Fibroblast of lung (primary cell): ENCODE data around the gene PIGH. TPM values are rescaled to one million over a fixed set of nuclear protein-coding genes. Genes with fewer than 3 reads are reported as not detected.

Experiments
- DNase-seq, 2 donors: peaks; one replicate each; pipeline versions ENCODE4 v3.0.0 to v3.0.0-alpha.2; 2010; ENCODE audit warnings: low read depth in 2 of 2
- H2AFZ ChIP-seq: 2 replicates; pipeline ENCODE4 v1.5.1; 2012; ENCODE audit warnings: low read length, control low read depth, inconsistent platforms
- H3K27ac ChIP-seq: 2 replicates; pipeline ENCODE4 v1.5.1; 2011; ENCODE audit warnings: low read length, control low read depth; ENCODE audit not compliant: insufficient read depth
- H3K27me3 ChIP-seq: 2 replicates; pipeline ENCODE4 v1.5.1; 2011; ENCODE audit warnings: mild to moderate bottlenecking, low read length; ENCODE audit not compliant: control insufficient read depth, insufficient read depth
- H3K36me3 ChIP-seq: 2 replicates; pipeline ENCODE4 v1.5.1; 2011; ENCODE audit warnings: low read length; ENCODE audit not compliant: control insufficient read depth, insufficient read depth
- H3K4me1 ChIP-seq: 2 replicates; pipeline ENCODE4 v1.5.1; 2011; ENCODE audit warnings: low read length; ENCODE audit not compliant: control insufficient read depth, insufficient read depth; ENCODE audit errors: extremely low read depth
- H3K4me2 ChIP-seq: 2 replicates; pipeline ENCODE4 v1.5.1; 2011; ENCODE audit warnings: low read length, control low read depth; ENCODE audit not compliant: insufficient read depth; ENCODE audit errors: extremely low read depth
- H3K4me3 ChIP-seq, 4 experiments: fragments of 200-600 bp in 1 of 4; sonication (generic) in 1 of 4; replicated peaks in 1 of 4; 2 replicates each; pipeline ENCODE4 v1.5.1; 2011 to 2016; ENCODE audit warnings: low read length in 4 of 4, low read depth in 3 of 4, mild to moderate bottlenecking in 3 of 4, control low read depth in 2 of 4, inconsistent platforms in 1 of 4, mixed read lengths in 1 of 4; ENCODE audit not compliant: insufficient read depth in 1 of 4; ENCODE audit errors: control extremely low read depth in 1 of 4
- H3K79me2 ChIP-seq: 2 replicates; pipeline ENCODE4 v1.5.1; 2012; ENCODE audit warnings: mild to moderate bottlenecking, low read length, inconsistent platforms; ENCODE audit not compliant: control insufficient read depth, insufficient read depth
- H3K9ac ChIP-seq: 2 replicates; pipeline ENCODE4 v1.5.1; 2011; ENCODE audit warnings: mild to moderate bottlenecking, low read length, control low read depth; ENCODE audit not compliant: insufficient read depth
- H3K9me3 ChIP-seq: 2 replicates; pipeline ENCODE4 v1.5.1; 2012; ENCODE audit warnings: low read depth, low read length; ENCODE audit not compliant: control insufficient read depth, insufficient read depth
- H4K20me1 ChIP-seq: 2 replicates; pipeline ENCODE4 v1.5.1; 2011; ENCODE audit warnings: low read length; ENCODE audit not compliant: control insufficient read depth, insufficient read depth; ENCODE audit errors: extremely low read depth
- EZH2 ChIP-seq: IDR thresholded peaks from 2 replicates; pipeline ENCODE4 v1.5.1; 2012; ENCODE audit warnings: low read length, control low read depth, mild to moderate bottlenecking; ENCODE audit errors: missing control alignments
- polyA plus RNA-seq, 2 donors: library from polyadenylated mRNA; depleted of rRNA in 1 of 2; stranded (reverse) in 1 of 2; unstranded in 1 of 2; fragments of >200 nt; gene quantifications; 2 replicates each; pipeline ENCODE4 v1.2.1, GENCODE V29; 2011 to 2012; ENCODE audit warnings: missing spikeins in 1 of 2
- total RNA-seq: library from RNA; depleted of rRNA; stranded (reverse); fragments of >200 nt; gene quantifications from 2 replicates; pipeline ENCODE4 v1.2.1, GENCODE V29; 2014
- TF ChIP-seq, protein P1 (sequence below), 2 donors: IDR thresholded peaks in 1 of 2; conservative IDR thresholded peaks in 1 of 2; 1 replicate in 1 of 2; 2 replicates in 1 of 2; pipeline ENCODE4 v1.5.1; 2011 to 2012; ENCODE audit warnings: low read length in 2 of 2, control low read depth in 1 of 2, inconsistent platforms in 1 of 2, low read depth in 1 of 2, mild to moderate bottlenecking in 1 of 2

The PIGH gene
- total and polyA plus RNA-seq, 2 donors (not counting 1 experiment from before 2014, with no cell fraction given), result 12.7 to 15.6 TPM

DNA sequence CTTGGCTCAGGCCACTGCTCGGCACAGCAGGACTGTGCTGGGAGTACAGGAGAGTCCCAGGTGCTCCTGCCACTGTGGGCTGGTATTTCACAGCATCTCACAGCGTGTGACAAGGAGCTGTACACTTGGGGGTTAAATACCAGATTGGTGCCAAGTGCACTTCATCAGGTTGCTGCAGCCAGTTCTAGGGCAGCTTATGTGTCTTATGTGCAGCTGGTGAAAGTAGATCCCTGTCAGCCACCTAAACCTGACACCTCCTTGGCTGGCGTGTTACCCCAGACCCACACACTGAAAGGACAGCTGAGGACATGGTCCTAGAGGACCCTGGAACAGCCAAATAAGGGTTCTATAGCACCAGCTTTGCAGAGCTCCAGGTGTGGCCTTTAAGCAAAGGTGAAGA lies 48.1 kb downstream of the PIGH start:
- Histone ChIP-seq H4K20me1 (no peaks in the 10 kb centered on the region), H2AFZ (no peak overlapping the region), H3K4me3 (no peak overlapping the region), H3K4me2 (no peak overlapping the region), H3K79me2 (no peaks in the 10 kb centered on the region), H3K4me1 (no peaks in the 10 kb centered on the region), H3K9me3 (no peaks in the 10 kb centered on the region), H3K9ac (no peak overlapping the region), H3K27me3 (peaks cover 3% of the 10 kb centered on the region), H3K36me3 (no peaks in the 10 kb centered on the region), H3K27ac (no peak overlapping the region)
- no peak for TF ChIP-seq EZH2
- TF ChIP-seq, protein P1, sequence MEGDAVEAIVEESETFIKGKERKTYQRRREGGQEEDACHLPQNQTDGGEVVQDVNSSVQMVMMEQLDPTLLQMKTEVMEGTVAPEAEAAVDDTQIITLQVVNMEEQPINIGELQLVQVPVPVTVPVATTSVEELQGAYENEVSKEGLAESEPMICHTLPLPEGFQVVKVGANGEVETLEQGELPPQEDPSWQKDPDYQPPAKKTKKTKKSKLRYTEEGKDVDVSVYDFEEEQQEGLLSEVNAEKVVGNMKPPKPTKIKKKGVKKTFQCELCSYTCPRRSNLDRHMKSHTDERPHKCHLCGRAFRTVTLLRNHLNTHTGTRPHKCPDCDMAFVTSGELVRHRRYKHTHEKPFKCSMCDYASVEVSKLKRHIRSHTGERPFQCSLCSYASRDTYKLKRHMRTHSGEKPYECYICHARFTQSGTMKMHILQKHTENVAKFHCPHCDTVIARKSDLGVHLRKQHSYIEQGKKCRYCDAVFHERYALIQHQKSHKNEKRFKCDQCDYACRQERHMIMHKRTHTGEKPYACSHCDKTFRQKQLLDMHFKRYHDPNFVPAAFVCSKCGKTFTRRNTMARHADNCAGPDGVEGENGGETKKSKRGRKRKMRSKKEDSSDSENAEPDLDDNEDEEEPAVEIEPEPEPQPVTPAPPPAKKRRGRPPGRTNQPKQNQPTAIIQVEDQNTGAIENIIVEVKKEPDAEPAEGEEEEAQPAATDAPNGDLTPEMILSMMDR (conservative IDR thresholded peaks at IDR 0.05 in 1 of 2, IDR thresholded peaks at IDR 0.05 in 1 of 2; ENCODE audit: low read depth in 1 of 2, low read length in 2 of 2), result no peak
- DNase-seq, result no peak

- TF ChIP-seq EZH2, result no peak
- TF ChIP-seq, protein P1 (conservative IDR thresholded peaks at IDR 0.05 in 1 of 2, IDR thresholded peaks at IDR 0.05 in 1 of 2; ENCODE audit: low read depth in 1 of 2, low read length in 2 of 2), result no peak
- H3K27me3 ChIP-seq, result peaks cover 3% of the 10 kb centered on the region
- H2AFZ ChIP-seq, result no peak overlapping the region
- H3K27ac ChIP-seq, result no peak overlapping the region
- H3K79me2 ChIP-seq, result no peaks in the 10 kb centered on the region
- DNase-seq, result no peak
- H3K9me3 ChIP-seq, result no peaks in the 10 kb centered on the region
- H3K36me3 ChIP-seq, result no peaks in the 10 kb centered on the region
- H3K4me1 ChIP-seq, result no peaks in the 10 kb centered on the region
- H4K20me1 ChIP-seq, result no peaks in the 10 kb centered on the region
- no peak overlapping the region for H3K4me3 ChIP-seq
- H3K9ac ChIP-seq, result no peak overlapping the region
- no peak overlapping the region for H3K4me2 ChIP-seq
Observed at GRCh38 chr14:67551123-67551522, 48.9 kb downstream of the PIGH start.

DNA sequence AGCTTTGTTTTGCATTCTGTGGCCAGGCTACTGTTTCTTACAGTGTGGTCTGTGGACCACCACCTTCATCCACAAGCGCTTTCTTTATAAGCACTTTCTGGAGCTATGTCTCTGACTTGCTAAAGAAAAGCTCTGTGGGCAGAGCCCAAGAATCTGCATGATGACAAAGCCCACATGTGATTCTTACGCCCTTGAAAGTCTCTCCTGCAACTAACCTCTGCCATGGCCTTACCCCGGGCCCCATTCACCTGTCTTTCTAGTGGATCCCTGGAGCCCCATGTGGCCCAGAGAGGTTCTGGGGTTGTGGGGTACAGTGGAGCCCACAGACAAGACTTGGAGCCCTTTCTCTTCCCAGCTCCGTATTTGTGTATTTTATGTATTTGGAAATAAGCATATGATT lies 50.3 kb downstream of the PIGH start:
- no peak overlapping the region for H2AFZ ChIP-seq
- H3K79me2 ChIP-seq, result no peaks in the 10 kb centered on the region
- no peak overlapping the region for H3K4me3 ChIP-seq
- no peaks in the 10 kb centered on the region for H3K36me3 ChIP-seq
- H3K27me3 ChIP-seq, result peaks cover 5% of the 10 kb centered on the region
- no peak overlapping the region for H3K4me2 ChIP-seq
- no peaks in the 10 kb centered on the region for H4K20me1 ChIP-seq
- no peak overlapping the region for H3K9ac ChIP-seq
- H3K9me3 ChIP-seq, result no peaks in the 10 kb centered on the region
- TF ChIP-seq, protein P1 (conservative IDR thresholded peaks at IDR 0.05 in 1 of 2, IDR thresholded peaks at IDR 0.05 in 1 of 2; ENCODE audit: low read depth in 1 of 2, low read length in 2 of 2), result no peak
- TF ChIP-seq EZH2, result no peak
- no peak for DNase-seq
- no peaks in the 10 kb centered on the region for H3K4me1 ChIP-seq
- no peak overlapping the region for H3K27ac ChIP-seq
